ENCODE measurements around the gene GALNT7.
"Not testable (repeated sequence)": the region's sequence is repeated elsewhere in the genome, so short reads cannot be mapped to it uniquely, and the experiment has no call there.

The GALNT7 gene

DNA sequence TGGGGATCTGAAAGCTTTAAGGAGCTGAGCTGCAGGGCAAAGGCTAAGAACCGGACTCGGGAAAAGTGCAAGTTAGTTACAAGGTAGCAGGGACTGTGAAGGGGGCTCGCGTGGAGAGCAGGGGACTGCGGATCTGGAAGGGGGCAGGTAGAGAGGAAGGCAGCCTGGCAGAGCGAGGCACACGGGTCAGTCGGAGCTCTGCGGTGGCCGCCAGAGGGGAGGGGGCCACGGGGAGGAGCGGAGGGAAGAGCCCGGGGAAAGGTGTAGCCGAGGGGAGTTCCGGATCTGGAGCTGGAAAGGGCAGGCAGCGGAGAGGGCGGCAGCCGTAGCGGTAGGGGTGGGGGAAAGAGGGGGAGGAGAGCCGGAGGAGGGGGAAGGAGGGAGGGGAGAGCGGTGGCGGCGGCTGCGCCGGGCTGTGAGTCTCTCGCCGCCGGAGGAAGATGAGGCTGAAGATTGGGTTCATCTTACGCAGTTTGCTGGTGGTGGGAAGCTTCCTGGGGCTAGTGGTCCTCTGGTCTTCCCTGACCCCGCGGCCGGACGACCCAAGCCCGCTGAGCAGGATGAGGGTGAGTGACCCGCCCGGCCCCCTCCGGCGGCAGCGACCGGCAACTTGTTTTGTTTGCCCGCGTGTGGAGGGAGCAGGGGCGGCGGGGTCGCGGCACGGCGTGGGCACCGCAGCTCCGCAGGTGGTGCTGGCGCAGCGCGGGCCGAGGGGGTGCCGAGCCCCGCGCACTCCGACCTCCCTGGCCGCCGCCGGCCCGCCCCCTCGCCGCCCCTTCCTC lies at the start of gene GALNT7:
Gene GALNT7, plus strand, starts transcription at position 416 of the 782 bp plus-strand sequence. Its CDS starts 25 bp downstream, at position 441.
- DNase-seq (ENCODE audit: low read depth in 3 of 3, low spot score in 1 of 3) = peak; percentile 13 to 45 (median 31)

- not testable (repeated sequence) for DNase-seq (ENCODE audit: low read depth in 3 of 3, low spot score in 1 of 3)
Measured at GRCh38 chr4:173118819-173119218, 49.8 kb upstream of the GALNT7 start.

GRCh38 chr4:173119818-173120217 lies 48.8 kb upstream of the GALNT7 start:
- no peak for DNase-seq (ENCODE audit: low read depth in 3 of 3, low spot score in 1 of 3)

DNA sequence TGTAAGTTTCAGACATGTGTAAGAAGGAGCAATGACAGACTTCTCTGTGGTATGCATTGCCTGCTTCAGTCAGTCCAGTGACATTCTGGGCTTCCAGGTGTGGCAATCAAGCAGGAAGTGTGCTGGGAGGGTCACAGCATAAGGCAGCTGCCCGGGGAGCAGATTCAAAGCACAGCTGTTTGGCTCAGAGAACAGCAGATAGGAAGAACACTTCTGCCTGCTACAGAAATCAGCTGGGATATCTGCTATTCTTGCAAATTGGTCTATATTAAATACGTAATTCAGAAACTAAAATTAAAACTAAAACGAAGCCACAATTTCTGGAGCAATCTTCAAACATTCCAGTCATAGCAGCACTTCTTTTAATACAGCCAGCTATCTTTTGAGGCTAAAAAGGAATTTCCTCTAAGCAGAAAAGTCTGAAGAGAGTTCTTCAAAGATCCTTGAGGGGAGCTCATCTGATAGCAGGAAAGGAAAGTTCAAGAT lies 47.5 kb upstream of the GALNT7 start:
- DNase-seq (ENCODE audit: low read depth in 3 of 3, low spot score in 1 of 3) = no peak

- DNase-seq (ENCODE audit: low read depth in 3 of 3, low spot score in 1 of 3) = no peak
Measured at GRCh38 chr4:173124209-173124865, 44.3 kb upstream of the GALNT7 start.

DNA sequence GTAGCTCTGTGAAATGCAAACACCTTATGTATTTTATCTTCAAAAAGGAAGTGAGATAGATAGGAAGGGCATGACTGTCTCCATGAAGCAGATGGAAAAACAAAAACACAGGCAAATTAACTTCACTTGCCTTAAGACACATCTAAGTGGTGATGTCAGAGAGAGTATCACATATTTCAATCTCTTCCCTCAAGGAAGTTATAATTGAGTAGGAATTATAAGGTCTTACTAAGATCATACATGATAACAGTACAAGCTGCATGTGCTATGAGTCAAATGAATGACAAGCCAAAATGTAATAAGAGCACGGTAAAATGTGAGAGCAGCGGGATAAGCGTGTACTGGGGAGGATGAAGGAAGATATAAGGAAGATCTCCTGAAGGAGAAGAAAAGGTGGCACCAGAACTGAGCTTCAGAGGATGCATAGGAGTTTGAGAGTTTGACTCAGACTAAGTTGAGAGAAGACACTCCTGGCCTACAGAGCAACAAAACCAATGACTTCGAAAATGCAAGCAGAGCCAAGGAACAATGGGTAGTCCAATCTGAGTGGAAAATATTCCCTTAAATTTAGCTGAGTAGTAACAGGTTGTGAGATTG lies 43.3 kb upstream of the GALNT7 start:
- no peak for DNase-seq (ENCODE audit: low read depth in 3 of 3, low spot score in 1 of 3)

DNA sequence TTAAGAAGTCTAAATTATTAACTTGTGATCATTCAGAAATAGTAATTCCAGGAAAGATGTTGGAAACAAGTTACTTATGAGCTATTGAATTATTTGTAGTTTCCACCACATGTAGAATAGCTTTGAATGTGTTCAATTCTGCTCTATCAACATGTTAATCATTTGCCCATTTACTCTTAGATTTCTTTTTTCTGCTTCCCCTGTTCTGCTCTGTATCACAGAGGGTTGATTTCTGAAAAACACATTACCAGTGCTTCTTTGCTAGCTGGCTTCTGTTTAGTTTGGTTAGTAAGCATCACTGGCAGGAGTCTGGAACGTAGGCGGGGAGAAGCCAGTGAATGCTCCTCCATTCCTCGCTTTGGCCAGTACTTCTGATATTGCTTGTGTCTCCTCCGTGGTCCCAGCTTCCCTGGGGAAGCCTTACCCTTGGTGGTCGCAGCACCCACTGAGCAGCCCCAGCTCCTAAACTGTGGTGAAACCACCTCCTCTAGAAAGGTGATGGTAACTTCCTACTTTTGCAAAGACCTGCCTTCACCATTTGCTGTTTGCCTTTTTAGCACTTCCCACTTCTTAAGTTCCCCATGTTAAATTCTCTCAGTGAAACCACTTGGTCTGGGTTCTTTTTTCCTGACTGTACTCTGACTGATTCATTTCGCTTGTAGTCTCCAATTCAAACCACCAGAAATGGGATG lies 40.3 kb upstream of the GALNT7 start:
- DNase-seq (ENCODE audit: low read depth in 3 of 3, low spot score in 1 of 3) = no peak

DNA sequence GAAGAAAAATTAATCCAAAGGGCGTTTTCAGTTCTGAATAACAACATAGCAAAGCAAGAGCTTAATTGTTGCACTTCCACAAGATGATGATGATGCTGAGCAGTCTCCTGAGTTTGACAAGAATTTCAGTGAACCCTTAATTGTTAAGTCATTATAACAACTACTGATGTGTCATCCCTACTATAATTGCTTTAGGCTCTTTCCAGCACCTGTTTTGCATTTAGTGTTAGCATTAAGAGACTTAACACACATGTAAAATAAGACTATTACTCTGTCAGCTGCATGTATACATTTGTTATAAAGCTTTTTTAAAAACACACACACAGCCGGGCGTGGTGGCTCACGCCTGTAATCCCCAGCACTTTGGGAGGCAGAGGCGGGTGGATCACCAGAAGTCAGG lies 37.9 kb upstream of the GALNT7 start:
- DNase-seq (ENCODE audit: low read depth in 3 of 3, low spot score in 1 of 3) = no peak

GRCh38 chr4:173134426-173134825 lies 34.2 kb upstream of the GALNT7 start:
- no peak for DNase-seq (ENCODE audit: low read depth in 3 of 3, low spot score in 1 of 3)

GRCh38 chr4:173135241-173135847 lies 33.3 kb upstream of the GALNT7 start:
- DNase-seq (ENCODE audit: low read depth in 3 of 3, low spot score in 1 of 3) = no peak

GRCh38 chr4:173138624-173139023 lies 30.0 kb upstream of the GALNT7 start:
- DNase-seq (ENCODE audit: low read depth in 3 of 3, low spot score in 1 of 3) = no peak

DNA sequence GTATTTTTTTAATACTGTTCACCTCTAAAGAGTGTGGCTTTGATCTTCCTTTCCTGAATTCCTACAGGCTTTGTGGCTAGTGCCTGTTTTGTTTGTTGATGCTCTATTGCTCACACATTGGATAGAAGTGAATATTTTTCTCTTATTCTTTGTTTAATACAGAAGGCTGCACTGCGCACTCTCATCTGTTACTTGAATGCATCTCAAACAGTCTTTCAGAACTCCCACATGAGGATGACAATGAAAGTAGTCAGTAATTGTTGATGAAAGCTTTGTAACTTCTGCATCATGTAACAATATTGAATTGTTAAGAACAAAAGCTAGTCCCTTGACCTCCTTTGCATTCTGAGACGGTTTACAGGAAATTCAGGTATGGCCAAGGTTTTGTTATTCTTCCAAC lies 29.1 kb upstream of the GALNT7 start:
- DNase-seq (ENCODE audit: low read depth in 3 of 3, low spot score in 1 of 3) = no peak

GRCh38 chr4:173145131-173145530 lies 23.5 kb upstream of the GALNT7 start:
- no peak for DNase-seq (ENCODE audit: low read depth in 3 of 3, low spot score in 1 of 3)

GRCh38 chr4:173146456-173146855 lies 22.2 kb upstream of the GALNT7 start:
- no peak for DNase-seq (ENCODE audit: low read depth in 3 of 3, low spot score in 1 of 3)

DNA sequence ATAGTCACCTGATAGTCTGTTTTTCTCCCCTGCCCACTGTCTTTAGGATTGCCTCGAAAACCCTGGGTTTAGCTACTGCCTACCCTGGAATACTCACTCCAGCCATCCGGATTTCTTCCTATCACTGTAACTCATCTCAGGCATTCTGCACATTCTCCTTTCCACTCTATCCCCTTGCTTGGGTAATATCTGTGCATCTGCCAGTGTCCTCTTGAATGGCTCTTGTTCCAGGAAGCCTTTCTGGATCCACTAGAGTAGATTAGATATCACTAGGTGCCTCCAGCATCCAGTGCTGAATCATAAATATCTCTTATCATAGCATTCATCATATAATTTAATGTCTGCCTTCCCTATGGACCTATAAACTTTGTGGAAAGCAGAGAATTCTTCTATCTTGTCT lies 17.1 kb upstream of the GALNT7 start:
- DNase-seq (ENCODE audit: low read depth in 3 of 3, low spot score in 1 of 3) = no peak

- no peak for DNase-seq (ENCODE audit: low read depth in 3 of 3, low spot score in 1 of 3)
Measured at GRCh38 chr4:173152104-173152503, 16.5 kb upstream of the GALNT7 start.

DNA sequence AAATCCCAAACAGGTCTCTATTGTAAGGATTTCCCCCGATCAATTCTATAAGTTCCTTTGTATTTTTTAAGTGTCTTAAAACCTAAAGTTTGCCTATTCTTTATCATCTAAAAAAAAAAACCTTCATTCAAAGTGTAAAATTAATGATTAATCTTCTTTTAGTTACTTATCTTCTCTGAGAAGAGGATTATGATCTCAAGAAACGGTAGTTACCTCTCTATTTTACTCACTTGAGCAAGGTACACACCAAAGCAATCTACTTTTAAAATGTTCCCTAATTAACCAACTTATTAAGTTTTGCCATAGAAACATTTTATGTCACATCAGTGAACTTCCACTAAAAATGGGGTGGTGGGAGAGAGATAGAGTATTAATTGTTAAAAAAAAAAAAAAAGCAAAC lies 15.2 kb upstream of the GALNT7 start:
- DNase-seq (ENCODE audit: low read depth in 3 of 3, low spot score in 1 of 3) = no peak

- no peak for DNase-seq (ENCODE audit: low read depth in 3 of 3, low spot score in 1 of 3)
Measured at GRCh38 chr4:173159791-173160190, 8.8 kb upstream of the GALNT7 start.

DNA sequence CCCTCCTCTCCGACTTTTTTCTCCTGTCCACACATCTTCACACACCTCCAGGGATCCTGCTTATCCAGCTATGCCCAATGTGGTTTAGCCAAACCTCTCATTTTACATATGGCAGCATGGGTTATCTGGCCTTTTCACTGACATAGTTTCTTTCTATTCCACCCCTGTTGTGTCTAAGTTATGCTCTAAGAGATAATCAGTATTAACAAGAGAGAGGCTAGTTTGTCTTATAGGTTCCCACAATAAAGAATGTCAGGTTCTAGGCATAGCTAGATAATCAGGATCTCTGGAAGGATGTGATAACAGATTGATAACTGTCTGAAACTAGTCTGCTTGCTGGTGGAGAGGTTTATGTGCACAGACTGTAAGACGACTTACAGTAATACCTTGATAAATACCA lies 7.7 kb upstream of the GALNT7 start:
- DNase-seq (ENCODE audit: low read depth in 3 of 3, low spot score in 1 of 3) = no peak

DNA sequence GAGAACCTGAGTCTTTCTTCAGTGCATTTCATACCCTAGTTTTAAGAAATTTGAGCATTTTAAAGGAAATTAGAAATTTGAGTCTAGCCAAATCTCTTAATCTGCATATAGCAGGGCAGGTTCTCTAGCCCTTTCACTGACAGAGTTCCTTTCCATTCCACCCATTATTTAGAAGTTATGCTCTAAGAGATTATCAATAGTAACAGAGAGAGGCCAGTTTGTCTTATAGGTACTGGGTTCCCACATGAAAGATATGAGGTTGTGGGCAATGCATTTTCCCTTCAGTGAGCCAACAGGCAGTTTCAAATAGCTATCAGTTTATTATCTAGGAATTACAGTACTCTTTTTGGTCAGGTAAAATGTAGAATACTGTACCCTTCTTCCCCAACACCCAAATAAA lies 7.3 kb upstream of the GALNT7 start:
- DNase-seq (ENCODE audit: low read depth in 3 of 3, low spot score in 1 of 3) = no peak

DNA sequence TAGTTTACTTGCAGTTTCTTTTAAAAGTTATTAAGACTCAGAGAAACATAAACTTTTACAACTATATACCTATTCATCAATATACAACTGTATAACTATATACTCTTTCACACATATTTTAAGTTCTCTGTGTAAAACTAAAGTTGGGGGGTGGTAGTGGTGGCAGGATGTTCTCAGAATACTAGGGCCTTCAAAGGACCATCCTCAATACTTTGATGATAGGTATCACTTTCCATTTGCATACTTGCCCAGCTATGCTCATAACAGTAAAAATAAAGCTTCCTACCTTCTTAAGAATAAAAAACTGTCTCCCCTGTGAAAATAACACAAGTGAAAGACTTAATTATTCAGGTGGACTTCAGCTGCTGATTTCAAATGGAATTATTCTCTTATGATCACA lies 2.9 kb upstream of the GALNT7 start:
- no peak for DNase-seq (ENCODE audit: low read depth in 3 of 3, low spot score in 1 of 3)

Measured in stimulated activated CD4-positive, alpha-beta T cell treated with anti-CD3 and anti-CD28 coated beads, TNF-alpha, amount 100 ng/mL, for 1 hour (primary cell).